ENCODE data around the gene PKNOX2. TPM values are rescaled to one million over a fixed set of nuclear protein-coding genes. Genes with fewer than 3 reads are reported as not detected.

The PKNOX2 gene
- total RNA-seq, 5 donors from 2014 or later (not counting 1 experiment from before 2014, with no cell fraction given), result 0.55 TPM; not detected in 4

- ATAC-seq (replicated peaks in 1 of 4), result no peak
- Mint-ChIP-seq H3K4me1 (peaks cover 0 to 10% (median 2%) of the 10 kb centered on the region in 3 donors), H3K27me3 (peaks cover 31 to 32% of the 10 kb centered on the region in 2 donors), H3K4me3 (no peak overlapping the region), H3K9me3 (no peaks in the 10 kb centered on the region), H3K27ac (no peak overlapping the region), H3K36me3 (no peaks in the 10 kb centered on the region)
- Histone ChIP-seq H3K9me3 (no peaks in the 10 kb centered on the region), H3K36me3 (ENCODE audit: control insufficient read depth in 2 of 2, extremely low read depth in 1 of 2, insufficient read depth in 1 of 2, low read length in 1 of 2) (no peaks in the 10 kb centered on the region), H3K4me3 (ENCODE audit: control insufficient read depth in 1 of 2, extremely low read depth in 1 of 2, low read length in 1 of 2) (no peak overlapping the region), H3K4me1 (ENCODE audit: control insufficient read depth in 1 of 2, extremely low read depth in 1 of 2, insufficient read depth in 2 of 2, low read length in 2 of 2) (no peaks in the 10 kb centered on the region), H3K27me3 (replicated peaks in 1 of 2; ENCODE audit: control insufficient read depth in 2 of 2, extremely low read depth in 1 of 2, insufficient read depth in 2 of 2, low read length in 1 of 2) (peaks cover 2 to 32% of the 10 kb centered on the region in 2 experiments), H3K27ac (ENCODE audit: low read length) (no peak overlapping the region)
- 62% methylated on average over 2 of the region's 3 CpGs for WGBS (ENCODE audit: insufficient coverage)
- POLR2A ChIA-PET, result no interaction called here
- no peak for DNase-seq
- CTCF ChIA-PET, result no interaction called here
Observed at GRCh38 chr11:125325196-125325595, 160.6 kb downstream of the PKNOX2 start.

GRCh38 chr11:125326126-125326525 lies 161.6 kb downstream of the PKNOX2 start:
- peaks cover 2 to 41% of the 10 kb centered on the region in 2 experiments for H3K27me3 ChIP-seq (replicated peaks in 1 of 2; ENCODE audit: control insufficient read depth in 2 of 2, extremely low read depth in 1 of 2, insufficient read depth in 2 of 2, low read length in 1 of 2)
- no peak overlapping the region for H3K27ac Mint-ChIP-seq
- H3K4me1 ChIP-seq (ENCODE audit: control insufficient read depth in 1 of 2, extremely low read depth in 1 of 2, insufficient read depth in 2 of 2, low read length in 2 of 2), result no peaks in the 10 kb centered on the region
- no peaks in the 10 kb centered on the region for H3K36me3 ChIP-seq (ENCODE audit: control insufficient read depth in 2 of 2, extremely low read depth in 1 of 2, insufficient read depth in 1 of 2, low read length in 1 of 2)
- H3K9me3 ChIP-seq, result no peaks in the 10 kb centered on the region
- no peak overlapping the region for H3K27ac ChIP-seq (ENCODE audit: low read length)
- peaks cover 25 to 32% of the 10 kb centered on the region in 2 donors for H3K27me3 Mint-ChIP-seq
- H3K36me3 Mint-ChIP-seq, result no peaks in the 10 kb centered on the region
- no peak overlapping the region for H3K4me3 Mint-ChIP-seq
- no peak for ATAC-seq (replicated peaks in 1 of 4)
- ChIA-PET CTCF (no interaction called here), POLR2A (no interaction called here)
- H3K4me1 Mint-ChIP-seq, result peaks cover 0 to 10% (median 2%) of the 10 kb centered on the region in 3 donors
- no peak for DNase-seq
- no peak overlapping the region for H3K4me3 ChIP-seq (ENCODE audit: control insufficient read depth in 1 of 2, extremely low read depth in 1 of 2, low read length in 1 of 2)
- 74% methylated on average over 4 of the region's 4 CpGs for WGBS (ENCODE audit: insufficient coverage)
- H3K9me3 Mint-ChIP-seq, result no peaks in the 10 kb centered on the region

GRCh38 chr11:125327518-125328224 lies 163.1 kb downstream of the PKNOX2 start:
- H3K9me3 ChIP-seq, result no peaks in the 10 kb centered on the region
- H3K4me3 ChIP-seq (ENCODE audit: control insufficient read depth in 1 of 2, extremely low read depth in 1 of 2, low read length in 1 of 2), result no peak overlapping the region
- no peak overlapping the region for H3K27ac ChIP-seq (ENCODE audit: low read length)
- DNase-seq (no peak), ATAC-seq (replicated peaks in 1 of 4) (no peak)
- Mint-ChIP-seq H3K4me3 (no peak overlapping the region), H3K27me3 (peaks cover 18 to 27% of the 10 kb centered on the region in 2 donors), H3K4me1 (peaks cover 0 to 10% (median 2%) of the 10 kb centered on the region in 3 donors), H3K27ac (no peak overlapping the region), H3K9me3 (no peaks in the 10 kb centered on the region), H3K36me3 (no peaks in the 10 kb centered on the region)
- ChIA-PET POLR2A (no interaction called here), CTCF (no interaction called here)
- no peaks in the 10 kb centered on the region for H3K4me1 ChIP-seq (ENCODE audit: control insufficient read depth in 1 of 2, extremely low read depth in 1 of 2, insufficient read depth in 2 of 2, low read length in 2 of 2)
- H3K27me3 ChIP-seq (replicated peaks in 1 of 2; ENCODE audit: control insufficient read depth in 2 of 2, extremely low read depth in 1 of 2, insufficient read depth in 2 of 2, low read length in 1 of 2), result peaks cover 2 to 39% of the 10 kb centered on the region in 2 experiments
- WGBS (ENCODE audit: insufficient coverage), result 70% methylated on average over 5 of the region's 7 CpGs
- no peaks in the 10 kb centered on the region for H3K36me3 ChIP-seq (ENCODE audit: control insufficient read depth in 2 of 2, extremely low read depth in 1 of 2, insufficient read depth in 1 of 2, low read length in 1 of 2)

GRCh38 chr11:125328225-125328580 lies 163.7 kb downstream of the PKNOX2 start:
- H3K9me3 ChIP-seq, result no peaks in the 10 kb centered on the region
- ATAC-seq (replicated peaks in 1 of 4) (no peak), DNase-seq (no peak)
- no peaks in the 10 kb centered on the region for H3K36me3 Mint-ChIP-seq
- H3K9me3 Mint-ChIP-seq, result no peaks in the 10 kb centered on the region
- CTCF ChIA-PET, result no interaction called here
- H3K27me3 Mint-ChIP-seq, result peaks cover 17 to 26% of the 10 kb centered on the region in 2 donors
- peaks cover 2 to 39% of the 10 kb centered on the region in 2 experiments for H3K27me3 ChIP-seq (replicated peaks in 1 of 2; ENCODE audit: control insufficient read depth in 2 of 2, extremely low read depth in 1 of 2, insufficient read depth in 2 of 2, low read length in 1 of 2)
- POLR2A ChIA-PET, result no interaction called here
- H3K27ac Mint-ChIP-seq, result no peak overlapping the region
- WGBS (ENCODE audit: insufficient coverage), result 67% methylated on average over 1 of the region's 1 CpG
- H3K36me3 ChIP-seq (ENCODE audit: control insufficient read depth in 2 of 2, extremely low read depth in 1 of 2, insufficient read depth in 1 of 2, low read length in 1 of 2), result no peaks in the 10 kb centered on the region
- H3K4me1 ChIP-seq (ENCODE audit: control insufficient read depth in 1 of 2, extremely low read depth in 1 of 2, insufficient read depth in 2 of 2, low read length in 2 of 2), result no peaks in the 10 kb centered on the region
- no peak overlapping the region for H3K27ac ChIP-seq (ENCODE audit: low read length)
- no peak overlapping the region for H3K4me3 ChIP-seq (ENCODE audit: control insufficient read depth in 1 of 2, extremely low read depth in 1 of 2, low read length in 1 of 2)
- H3K4me3 Mint-ChIP-seq, result no peak overlapping the region
- H3K4me1 Mint-ChIP-seq, result peaks cover 0 to 10% (median 2%) of the 10 kb centered on the region in 3 donors

- ATAC-seq (replicated peaks in 1 of 4), result no peak
- ChIA-PET CTCF (no interaction called here), POLR2A (no interaction called here)
- H3K9me3 Mint-ChIP-seq, result no peaks in the 10 kb centered on the region
- H3K36me3 Mint-ChIP-seq, result no peaks in the 10 kb centered on the region
- no peak overlapping the region for H3K27ac Mint-ChIP-seq
- Histone ChIP-seq H3K4me3 (ENCODE audit: control insufficient read depth in 1 of 2, extremely low read depth in 1 of 2, low read length in 1 of 2) (no peak overlapping the region), H3K4me1 (ENCODE audit: control insufficient read depth in 1 of 2, extremely low read depth in 1 of 2, insufficient read depth in 2 of 2, low read length in 2 of 2) (no peaks in the 10 kb centered on the region), H3K9me3 (no peaks in the 10 kb centered on the region), H3K27me3 (replicated peaks in 1 of 2; ENCODE audit: control insufficient read depth in 2 of 2, extremely low read depth in 1 of 2, insufficient read depth in 2 of 2, low read length in 1 of 2) (peaks cover 2 to 36% of the 10 kb centered on the region in 2 experiments), H3K36me3 (ENCODE audit: control insufficient read depth in 2 of 2, extremely low read depth in 1 of 2, insufficient read depth in 1 of 2, low read length in 1 of 2) (no peaks in the 10 kb centered on the region), H3K27ac (ENCODE audit: low read length) (no peak overlapping the region)
- peaks cover 15 to 20% of the 10 kb centered on the region in 2 donors for H3K27me3 Mint-ChIP-seq
- DNase-seq, result no peak
- H3K4me1 Mint-ChIP-seq, result peaks cover 0 to 10% (median 2%) of the 10 kb centered on the region in 3 donors
- 26% methylated on average over 9 of the region's 9 CpGs for WGBS (ENCODE audit: insufficient coverage)
- H3K4me3 Mint-ChIP-seq, result no peak overlapping the region
Observed at GRCh38 chr11:125329786-125330185, 165.2 kb downstream of the PKNOX2 start.

GRCh38 chr11:125330462-125331325 lies 166.1 kb downstream of the PKNOX2 start:
- H3K27ac ChIP-seq (ENCODE audit: low read length), result no peak overlapping the region
- CTCF ChIA-PET, result interaction anchor here in 1 of 2 donors (0.6 kb wide), 1 partner anchor 20 kb away, joined by 7 read pairs; no protein-coding TSS in a partner anchor
- H3K27me3 ChIP-seq (replicated peaks in 1 of 2; ENCODE audit: control insufficient read depth in 2 of 2, extremely low read depth in 1 of 2, insufficient read depth in 2 of 2, low read length in 1 of 2), result peaks cover 2 to 34% of the 10 kb centered on the region in 2 experiments
- H3K4me1 Mint-ChIP-seq, result peaks cover 0 to 10% (median 2%) of the 10 kb centered on the region in 3 donors
- no peaks in the 10 kb centered on the region for H3K36me3 Mint-ChIP-seq
- no peak overlapping the region for H3K4me3 ChIP-seq (ENCODE audit: control insufficient read depth in 1 of 2, extremely low read depth in 1 of 2, low read length in 1 of 2)
- H3K27me3 Mint-ChIP-seq, result peaks cover 15 to 20% of the 10 kb centered on the region in 2 donors
- H3K36me3 ChIP-seq (ENCODE audit: control insufficient read depth in 2 of 2, extremely low read depth in 1 of 2, insufficient read depth in 1 of 2, low read length in 1 of 2), result no peaks in the 10 kb centered on the region
- H3K4me3 Mint-ChIP-seq, result no peak overlapping the region
- H3K27ac Mint-ChIP-seq, result no peak overlapping the region
- H3K9me3 ChIP-seq, result no peaks in the 10 kb centered on the region
- no peak for ATAC-seq (replicated peaks in 1 of 4)
- no peaks in the 10 kb centered on the region for H3K4me1 ChIP-seq (ENCODE audit: control insufficient read depth in 1 of 2, extremely low read depth in 1 of 2, insufficient read depth in 2 of 2, low read length in 2 of 2)
- no peak for DNase-seq
- 76% methylated on average over 4 of the region's 10 CpGs for WGBS (ENCODE audit: insufficient coverage)
- H3K9me3 Mint-ChIP-seq, result no peaks in the 10 kb centered on the region
- POLR2A ChIA-PET, result no interaction called here
